ENCODE data around the gene EDDM13.

The EDDM13 gene

GRCh38 chr19:56312342-56312741 lies 39.8 kb downstream of the EDDM13 start:
- POLR2A ChIA-PET: no interaction called here
- no peak for TF ChIP-seq CTCF (IDR thresholded peaks at IDR 0.05; ENCODE audit: control extremely low read depth, extremely low read depth, low read depth, missing control alignments)
- CTCF ChIA-PET: interaction anchor here (1.1 to 3.5 kb wide), 4 partner anchors 9 to 60 kb away, joined by 3 to 26 read pairs (median 6); no protein-coding TSS in a partner anchor
- DNase-seq (ENCODE audit: extremely low spot score): no peak

- DNase-seq (ENCODE audit: extremely low spot score): no peak
- no peak for TF ChIP-seq CTCF (IDR thresholded peaks at IDR 0.05; ENCODE audit: control extremely low read depth, extremely low read depth, low read depth, missing control alignments)
- ChIA-PET POLR2A (no interaction called here), CTCF (interaction anchor here (0.7 to 3.5 kb wide), 6 partner anchors 9 to 201 kb away, joined by 3 to 26 read pairs (median 4); no protein-coding TSS in a partner anchor)
Observed at GRCh38 chr19:56312787-56313657, 40.5 kb downstream of the EDDM13 start.

GRCh38 chr19:56314018-56314380 lies 41.5 kb downstream of the EDDM13 start:
- POLR2A ChIA-PET: interaction anchor here (0.6 to 0.7 kb wide), 3 partner anchors 16 to 673 kb away, joined by 3 to 4 read pairs (median 3); partner anchors contain the start of gene ZNF580
- TF ChIP-seq CTCF (IDR thresholded peaks at IDR 0.05; ENCODE audit: control extremely low read depth, extremely low read depth, low read depth, missing control alignments): no peak
- CTCF ChIA-PET: interaction anchor here (1.2 to 3.5 kb wide), 5 partner anchors 12 to 61 kb away, joined by 3 to 26 read pairs (median 5); no protein-coding TSS in a partner anchor
- no peak for DNase-seq (ENCODE audit: extremely low spot score)

- DNase-seq (ENCODE audit: extremely low spot score): peak; percentile 95
- TF ChIP-seq CTCF (IDR thresholded peaks at IDR 0.05; ENCODE audit: control extremely low read depth, extremely low read depth, low read depth, missing control alignments): no peak
- ChIA-PET POLR2A (interaction anchor here (0.6 to 0.7 kb wide), 3 partner anchors 16 to 174 kb away, joined by 3 to 7 read pairs (median 7); no protein-coding TSS in a partner anchor), CTCF (interaction anchor here (0.5 to 3.5 kb wide), 6 partner anchors 11 to 248 kb away, joined by 3 to 26 read pairs (median 3); no protein-coding TSS in a partner anchor)
Observed at GRCh38 chr19:56314381-56315076, 42.0 kb downstream of the EDDM13 start, which contains the start of gene ZSCAN5A. Gene ZSCAN5A (minus strand): TSS chr19:56314839. CDS start chr19:56225046, 89,793 bp downstream.

GRCh38 chr19:56315077-56315828 lies 42.7 kb downstream of the EDDM13 start:
- POLR2A ChIA-PET: interaction anchor here (0.6 kb wide), 2 partner anchors 42 to 174 kb away, joined by 7 read pairs; no protein-coding TSS in a partner anchor
- CTCF ChIA-PET: interaction anchor here (1.2 to 3.5 kb wide), 4 partner anchors 18 to 249 kb away, joined by 3 to 26 read pairs (median 4); no protein-coding TSS in a partner anchor
- DNase-seq (ENCODE audit: extremely low spot score): peak; percentile 91
- TF ChIP-seq CTCF (IDR thresholded peaks at IDR 0.05; ENCODE audit: control extremely low read depth, extremely low read depth, low read depth, missing control alignments): no peak

Data from GM10248 (cell line).